Ovary (tissue), 3 donors: ENCODE data around the gene GOLGA2.

Experiments used
- CTCF ChIP-seq, 3 donors: fragments of 450-650 bp in 2 of 3; fragments of 200-600 bp in 1 of 3; IDR thresholded peaks; one replicate each; pipeline versions ENCODE4 v1.5.1 to v1.8.0; 2016 to 2022; ENCODE audit warnings: antibody characterized with exemption in 3 of 3, mild to moderate bottlenecking in 1 of 3
- EP300 ChIP-seq: sonication (generic); formaldehyde crosslinking; IDR thresholded peaks from one replicate; pipeline ENCODE4 v1.6.1; 2017; ENCODE audit warnings: antibody characterized with exemption
- donor health status: DM: no; HTN: no; CAD: no.

DNA sequence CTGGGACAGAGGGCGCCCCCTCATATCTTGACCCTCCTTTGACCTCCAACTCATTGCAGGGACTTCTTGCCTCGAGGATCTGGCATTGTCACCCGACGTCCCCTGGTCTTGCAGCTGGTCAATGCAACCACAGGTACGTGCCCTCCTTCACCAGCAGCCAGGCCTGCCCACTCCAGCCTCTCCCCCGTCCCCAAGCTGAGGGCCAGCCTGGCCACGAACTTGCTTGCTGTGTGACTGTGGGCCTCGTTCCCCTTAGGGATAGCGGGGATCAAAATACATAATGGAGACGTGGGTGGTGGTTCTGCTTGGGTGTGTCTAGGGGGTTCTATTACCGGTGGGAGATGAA, 57.7 kb downstream of the GOLGA2 start:
- no peak for TF ChIP-seq CTCF (IDR thresholded peaks at IDR 0.05)
- TF ChIP-seq EP300 = no peak
